Measurements from ENCODE around the gene CCDC102A. TPM values are rescaled to one million over a fixed set of nuclear protein-coding genes. Genes with fewer than 3 reads are reported as not detected.

CCDC102A gene
- total and polyA plus RNA-seq, 2 of the 13 experiments (the other 11 are each of a cell fraction or from before 2014, with no cell fraction given): 2.1 to 2.8 TPM

DNA sequence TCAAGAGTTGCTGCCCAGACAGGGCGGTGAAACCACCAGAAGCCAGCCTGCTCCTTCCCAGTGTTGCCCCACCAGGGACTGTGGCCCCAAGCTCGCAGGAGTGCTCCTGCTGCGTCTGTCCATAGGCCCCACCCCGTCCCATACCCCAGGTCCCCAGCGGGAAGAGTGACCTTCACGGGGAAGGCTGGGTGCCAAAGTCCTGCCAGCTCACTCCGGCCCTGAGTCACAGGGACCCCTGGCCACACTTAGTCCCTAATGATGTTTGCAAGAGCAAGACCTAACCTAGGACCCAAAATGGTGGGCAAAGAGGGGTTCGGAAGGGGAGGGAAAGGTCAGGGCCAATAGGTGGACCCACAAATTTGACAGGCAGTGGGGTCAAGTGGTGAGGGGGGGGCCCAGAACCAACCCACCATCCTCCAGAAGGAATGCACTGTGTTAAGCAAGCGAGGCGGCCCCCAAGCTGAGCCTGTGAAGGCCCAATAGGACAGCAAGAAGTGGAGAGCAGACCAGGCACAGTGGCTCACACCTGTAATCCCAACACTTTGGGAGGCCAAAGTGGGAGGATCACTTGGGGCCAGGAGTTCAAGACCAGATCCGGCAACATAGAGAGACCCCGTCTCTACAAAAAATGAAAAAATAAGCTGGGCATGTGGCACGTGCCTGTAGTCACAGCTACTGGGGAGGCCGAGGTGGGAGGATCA, 53.4 kb downstream of the CCDC102A start (continued):
- TF ChIP-seq, protein P1, sequence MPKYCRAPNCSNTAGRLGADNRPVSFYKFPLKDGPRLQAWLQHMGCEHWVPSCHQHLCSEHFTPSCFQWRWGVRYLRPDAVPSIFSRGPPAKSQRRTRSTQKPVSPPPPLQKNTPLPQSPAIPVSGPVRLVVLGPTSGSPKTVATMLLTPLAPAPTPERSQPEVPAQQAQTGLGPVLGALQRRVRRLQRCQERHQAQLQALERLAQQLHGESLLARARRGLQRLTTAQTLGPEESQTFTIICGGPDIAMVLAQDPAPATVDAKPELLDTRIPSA (CRISPR knock-in tag; IDR thresholded peaks at IDR 0.05; ENCODE audit: borderline replicate concordance): no peak
- 0 out of 2 replicates have a peak, but pooled peaks have one; percentile 52 for TF ChIP-seq ZNF329 (CRISPR knock-in tag; IDR thresholded peaks at IDR 0.05; ENCODE audit: low read depth)
- no peak for TF ChIP-seq ATF7 (IDR thresholded peaks at IDR 0.05)
- TF ChIP-seq ATF7 (CRISPR knock-in tag; IDR thresholded peaks at IDR 0.05): peak; percentile 24; the same call in 1 of the 2 replicates
- TF ChIP-seq, protein P2, sequence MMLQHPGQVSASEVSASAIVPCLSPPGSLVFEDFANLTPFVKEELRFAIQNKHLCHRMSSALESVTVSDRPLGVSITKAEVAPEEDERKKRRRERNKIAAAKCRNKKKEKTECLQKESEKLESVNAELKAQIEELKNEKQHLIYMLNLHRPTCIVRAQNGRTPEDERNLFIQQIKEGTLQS (CRISPR knock-in tag; IDR thresholded peaks at IDR 0.05): peak; percentile 50; the same call in 1 of the 2 replicates
- TF ChIP-seq RCOR2 (CRISPR knock-in tag; IDR thresholded peaks at IDR 0.05): peak; percentile 32
- TF ChIP-seq ZMYM3 (CRISPR knock-in tag; IDR thresholded peaks at IDR 0.05): peak; percentile 85
- TF ChIP-seq, protein P3, sequence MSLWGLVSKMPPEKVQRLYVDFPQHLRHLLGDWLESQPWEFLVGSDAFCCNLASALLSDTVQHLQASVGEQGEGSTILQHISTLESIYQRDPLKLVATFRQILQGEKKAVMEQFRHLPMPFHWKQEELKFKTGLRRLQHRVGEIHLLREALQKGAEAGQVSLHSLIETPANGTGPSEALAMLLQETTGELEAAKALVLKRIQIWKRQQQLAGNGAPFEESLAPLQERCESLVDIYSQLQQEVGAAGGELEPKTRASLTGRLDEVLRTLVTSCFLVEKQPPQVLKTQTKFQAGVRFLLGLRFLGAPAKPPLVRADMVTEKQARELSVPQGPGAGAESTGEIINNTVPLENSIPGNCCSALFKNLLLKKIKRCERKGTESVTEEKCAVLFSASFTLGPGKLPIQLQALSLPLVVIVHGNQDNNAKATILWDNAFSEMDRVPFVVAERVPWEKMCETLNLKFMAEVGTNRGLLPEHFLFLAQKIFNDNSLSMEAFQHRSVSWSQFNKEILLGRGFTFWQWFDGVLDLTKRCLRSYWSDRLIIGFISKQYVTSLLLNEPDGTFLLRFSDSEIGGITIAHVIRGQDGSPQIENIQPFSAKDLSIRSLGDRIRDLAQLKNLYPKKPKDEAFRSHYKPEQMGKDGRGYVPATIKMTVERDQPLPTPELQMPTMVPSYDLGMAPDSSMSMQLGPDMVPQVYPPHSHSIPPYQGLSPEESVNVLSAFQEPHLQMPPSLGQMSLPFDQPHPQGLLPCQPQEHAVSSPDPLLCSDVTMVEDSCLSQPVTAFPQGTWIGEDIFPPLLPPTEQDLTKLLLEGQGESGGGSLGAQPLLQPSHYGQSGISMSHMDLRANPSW (CRISPR knock-in tag; IDR thresholded peaks at IDR 0.05; ENCODE audit: borderline replicate concordance): no peak
- TF ChIP-seq, protein P4, sequence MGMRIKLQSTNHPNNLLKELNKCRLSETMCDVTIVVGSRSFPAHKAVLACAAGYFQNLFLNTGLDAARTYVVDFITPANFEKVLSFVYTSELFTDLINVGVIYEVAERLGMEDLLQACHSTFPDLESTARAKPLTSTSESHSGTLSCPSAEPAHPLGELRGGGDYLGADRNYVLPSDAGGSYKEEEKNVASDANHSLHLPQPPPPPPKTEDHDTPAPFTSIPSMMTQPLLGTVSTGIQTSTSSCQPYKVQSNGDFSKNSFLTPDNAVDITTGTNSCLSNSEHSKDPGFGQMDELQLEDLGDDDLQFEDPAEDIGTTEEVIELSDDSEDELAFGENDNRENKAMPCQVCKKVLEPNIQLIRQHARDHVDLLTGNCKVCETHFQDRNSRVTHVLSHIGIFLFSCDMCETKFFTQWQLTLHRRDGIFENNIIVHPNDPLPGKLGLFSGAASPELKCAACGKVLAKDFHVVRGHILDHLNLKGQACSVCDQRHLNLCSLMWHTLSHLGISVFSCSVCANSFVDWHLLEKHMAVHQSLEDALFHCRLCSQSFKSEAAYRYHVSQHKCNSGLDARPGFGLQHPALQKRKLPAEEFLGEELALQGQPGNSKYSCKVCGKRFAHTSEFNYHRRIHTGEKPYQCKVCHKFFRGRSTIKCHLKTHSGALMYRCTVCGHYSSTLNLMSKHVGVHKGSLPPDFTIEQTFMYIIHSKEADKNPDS (CRISPR knock-in tag; IDR thresholded peaks at IDR 0.05): no peak
- peak; percentile 38; the same call in 1 of the 2 replicates for TF ChIP-seq ZNF644 (CRISPR knock-in tag; IDR thresholded peaks at IDR 0.05; ENCODE audit: low read depth)
- peak; percentile 73; the same call in 1 of the 2 replicates for TF ChIP-seq ZNF121 (CRISPR knock-in tag; IDR thresholded peaks at IDR 0.05)
- TF ChIP-seq FOXA3 (CRISPR knock-in tag; IDR thresholded peaks at IDR 0.05): peak; percentile 56; the same call in 1 of the 2 replicates
- TF ChIP-seq HNRNPLL (IDR thresholded peaks at IDR 0.05; ENCODE audit: low read depth, low read length, poor library complexity, severe bottlenecking): peak; percentile 56
- TF ChIP-seq ZNF747 (CRISPR knock-in tag; IDR thresholded peaks at IDR 0.05; ENCODE audit: borderline replicate concordance): 0 out of 2 replicates have a peak, but pooled peaks have one; percentile 48
- no peak for TF ChIP-seq ZNF670 (CRISPR knock-in tag; IDR thresholded peaks at IDR 0.05; ENCODE audit: borderline replicate concordance)
- TF ChIP-seq, protein P5, sequence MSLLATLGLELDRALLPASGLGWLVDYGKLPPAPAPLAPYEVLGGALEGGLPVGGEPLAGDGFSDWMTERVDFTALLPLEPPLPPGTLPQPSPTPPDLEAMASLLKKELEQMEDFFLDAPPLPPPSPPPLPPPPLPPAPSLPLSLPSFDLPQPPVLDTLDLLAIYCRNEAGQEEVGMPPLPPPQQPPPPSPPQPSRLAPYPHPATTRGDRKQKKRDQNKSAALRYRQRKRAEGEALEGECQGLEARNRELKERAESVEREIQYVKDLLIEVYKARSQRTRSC (CRISPR knock-in tag; IDR thresholded peaks at IDR 0.05; ENCODE audit: low read depth): peak; percentile 59; the same call in 1 of the 2 replicates
- TF ChIP-seq, protein P6, sequence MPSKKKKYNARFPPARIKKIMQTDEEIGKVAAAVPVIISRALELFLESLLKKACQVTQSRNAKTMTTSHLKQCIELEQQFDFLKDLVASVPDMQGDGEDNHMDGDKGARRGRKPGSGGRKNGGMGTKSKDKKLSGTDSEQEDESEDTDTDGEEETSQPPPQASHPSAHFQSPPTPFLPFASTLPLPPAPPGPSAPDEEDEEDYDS (CRISPR knock-in tag; IDR thresholded peaks at IDR 0.05): peak; percentile 68; the same call in 1 of the 2 replicates
- TF ChIP-seq WIZ (CRISPR knock-in tag; IDR thresholded peaks at IDR 0.05): 0 out of 2 replicates have a peak, but pooled peaks have one; percentile 34
- TF ChIP-seq, protein P7, sequence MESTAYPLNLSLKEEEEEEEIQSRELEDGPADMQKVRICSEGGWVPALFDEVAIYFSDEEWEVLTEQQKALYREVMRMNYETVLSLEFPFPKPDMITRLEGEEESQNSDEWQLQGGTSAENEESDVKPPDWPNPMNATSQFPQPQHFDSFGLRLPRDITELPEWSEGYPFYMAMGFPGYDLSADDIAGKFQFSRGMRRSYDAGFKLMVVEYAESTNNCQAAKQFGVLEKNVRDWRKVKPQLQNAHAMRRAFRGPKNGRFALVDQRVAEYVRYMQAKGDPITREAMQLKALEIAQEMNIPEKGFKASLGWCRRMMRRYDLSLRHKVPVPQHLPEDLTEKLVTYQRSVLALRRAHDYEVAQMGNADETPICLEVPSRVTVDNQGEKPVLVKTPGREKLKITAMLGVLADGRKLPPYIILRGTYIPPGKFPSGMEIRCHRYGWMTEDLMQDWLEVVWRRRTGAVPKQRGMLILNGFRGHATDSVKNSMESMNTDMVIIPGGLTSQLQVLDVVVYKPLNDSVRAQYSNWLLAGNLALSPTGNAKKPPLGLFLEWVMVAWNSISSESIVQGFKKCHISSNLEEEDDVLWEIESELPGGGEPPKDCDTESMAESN (CRISPR knock-in tag; conservative IDR thresholded peaks at IDR 0.05): peak; percentile 79
- TF ChIP-seq RXRB (CRISPR knock-in tag; IDR thresholded peaks at IDR 0.05; ENCODE audit: borderline replicate concordance): peak; percentile 76

Measured in HepG2 (cell line).